ENCODE results near the gene IER3IP1.

IER3IP1 gene

GRCh38 chr18:47110492-47111274, 65.5 kb downstream of the IER3IP1 start:
- no peak overlapping the region for H3K4me3 ChIP-seq (ENCODE audit: low read depth, low read length)
- TF ChIP-seq CTCF (IDR thresholded peaks at IDR 0.05; ENCODE audit: borderline replicate concordance, insufficient read depth, low read depth, low read length): no peak

GRCh38 chr18:47109720-47110119, 66.4 kb downstream of the IER3IP1 start:
- no peak overlapping the region for H3K4me3 ChIP-seq (ENCODE audit: low read depth, low read length)
- no peak for TF ChIP-seq CTCF (IDR thresholded peaks at IDR 0.05; ENCODE audit: borderline replicate concordance, insufficient read depth, low read depth, low read length)

GRCh38 chr18:47108998-47109405, 67.2 kb downstream of the IER3IP1 start:
- no peak for TF ChIP-seq CTCF (IDR thresholded peaks at IDR 0.05; ENCODE audit: borderline replicate concordance, insufficient read depth, low read depth, low read length)
- H3K4me3 ChIP-seq (ENCODE audit: low read depth, low read length): no peak overlapping the region

- H3K4me3 ChIP-seq (ENCODE audit: low read depth, low read length): no peak overlapping the region
- no peak for TF ChIP-seq CTCF (IDR thresholded peaks at IDR 0.05; ENCODE audit: borderline replicate concordance, insufficient read depth, low read depth, low read length)
These were observed 67.8 kb downstream of the IER3IP1 start for GRCh38 chr18:47108373-47108772.

Data from GM12875 (cell line).